Measurements from ENCODE around the gene BAD.

Gene BAD

GRCh38 chr11:64226507-64227051, 57.9 kb downstream of the BAD start:
- no peak for FAIRE-seq

- FAIRE-seq = no peak
These were observed 58.6 kb downstream of the BAD start, which contains the start of the genes NUDT22 and TRPT1 for GRCh38 chr11:64225608-64226506. TSS of gene NUDT22 (plus strand) at chr11:64226274. CDS start at chr11:64226653, 379 bp downstream. TSS of gene TRPT1 (minus strand) at chr11:64226186. CDS start at chr11:64225860, 326 bp downstream.

DNA sequence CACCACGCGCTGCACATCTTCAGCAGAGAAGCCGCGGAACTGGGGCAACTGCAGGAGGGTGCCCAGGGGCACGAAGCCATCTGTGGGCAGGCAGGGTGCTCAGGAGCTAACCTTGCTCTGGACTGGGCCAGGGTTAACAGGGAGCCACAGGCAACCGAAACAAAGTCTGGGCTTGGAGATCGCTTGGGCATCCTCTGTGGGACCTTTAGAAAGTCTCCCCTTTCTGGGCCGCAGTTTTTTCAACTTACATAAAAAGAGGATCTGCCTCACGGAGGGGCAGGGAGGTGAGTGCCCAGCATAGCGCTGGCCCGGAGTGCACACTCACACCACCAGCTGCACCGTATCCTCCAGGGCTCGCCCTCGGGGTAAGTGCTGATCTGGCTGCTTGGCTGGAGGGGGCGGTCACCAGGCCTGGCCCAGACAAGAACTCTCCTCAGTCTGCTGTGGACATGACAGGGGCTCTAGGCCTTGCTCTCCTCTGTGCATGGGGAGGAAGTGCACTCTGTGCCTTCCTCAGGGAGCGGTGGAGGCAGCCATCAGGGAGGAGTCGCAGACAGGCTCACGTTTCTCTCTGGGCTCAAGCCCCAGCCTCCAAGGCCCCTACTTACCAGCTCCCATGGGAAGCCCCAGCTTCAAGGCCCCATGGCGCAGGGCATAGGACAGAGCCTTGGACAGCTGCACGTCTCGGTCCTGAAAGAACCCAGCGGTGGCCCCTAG, 59.4 kb downstream of the BAD start:
- no peak for FAIRE-seq

- no peak for FAIRE-seq
These were observed 60.1 kb downstream of the BAD start for GRCh38 chr11:64224151-64224890.

GRCh38 chr11:64223001-64223651, 61.3 kb downstream of the BAD start:
- FAIRE-seq = no peak

DNA sequence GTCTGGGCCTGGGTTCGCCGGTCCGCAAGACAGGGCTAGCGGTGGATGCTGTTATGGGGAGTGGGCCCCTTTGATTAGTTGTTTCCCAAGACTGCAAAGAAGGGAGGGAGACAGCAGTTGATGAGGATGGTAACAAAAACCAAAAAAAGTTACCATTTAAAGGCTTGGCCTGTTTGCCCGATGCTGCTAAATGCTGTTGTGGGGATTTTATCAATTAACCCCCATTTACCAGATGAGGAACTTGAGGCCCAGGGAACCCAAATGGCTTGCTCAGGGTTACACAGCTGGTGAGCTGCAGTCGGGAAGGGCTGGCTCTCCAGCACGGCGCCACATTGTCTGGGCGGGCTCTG, 61.8 kb downstream of the BAD start:
- no peak for FAIRE-seq

DNA sequence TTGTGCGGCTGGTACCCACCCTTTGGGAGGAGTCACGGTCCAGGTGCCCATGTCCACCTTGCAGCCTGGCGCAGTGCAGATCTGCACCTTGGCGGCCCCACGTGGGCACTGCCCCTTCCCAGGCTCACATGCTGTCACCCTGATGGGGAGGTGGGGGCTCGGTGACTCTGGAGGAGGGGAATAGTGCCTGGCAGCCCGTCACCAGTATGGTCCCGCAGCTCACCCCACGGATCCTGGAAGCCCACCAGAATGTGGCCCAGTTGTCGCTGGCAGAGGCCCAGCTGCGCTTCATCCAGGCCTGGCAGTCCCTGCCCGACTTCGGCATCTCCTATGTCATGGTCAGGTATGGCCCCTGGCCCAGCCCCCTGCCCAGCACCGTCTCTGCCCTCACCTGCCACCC, 63.7 kb downstream of the BAD start:
- no peak for FAIRE-seq

- FAIRE-seq = no peak
These were observed 64.2 kb downstream of the BAD start for GRCh38 chr11:64220271-64220670.
